ENCODE measurements around the gene MGMT.

GRCh38 chr10:129677377-129677927, 210.4 kb downstream of the MGMT start:
- TF ChIP-seq, protein P1, sequence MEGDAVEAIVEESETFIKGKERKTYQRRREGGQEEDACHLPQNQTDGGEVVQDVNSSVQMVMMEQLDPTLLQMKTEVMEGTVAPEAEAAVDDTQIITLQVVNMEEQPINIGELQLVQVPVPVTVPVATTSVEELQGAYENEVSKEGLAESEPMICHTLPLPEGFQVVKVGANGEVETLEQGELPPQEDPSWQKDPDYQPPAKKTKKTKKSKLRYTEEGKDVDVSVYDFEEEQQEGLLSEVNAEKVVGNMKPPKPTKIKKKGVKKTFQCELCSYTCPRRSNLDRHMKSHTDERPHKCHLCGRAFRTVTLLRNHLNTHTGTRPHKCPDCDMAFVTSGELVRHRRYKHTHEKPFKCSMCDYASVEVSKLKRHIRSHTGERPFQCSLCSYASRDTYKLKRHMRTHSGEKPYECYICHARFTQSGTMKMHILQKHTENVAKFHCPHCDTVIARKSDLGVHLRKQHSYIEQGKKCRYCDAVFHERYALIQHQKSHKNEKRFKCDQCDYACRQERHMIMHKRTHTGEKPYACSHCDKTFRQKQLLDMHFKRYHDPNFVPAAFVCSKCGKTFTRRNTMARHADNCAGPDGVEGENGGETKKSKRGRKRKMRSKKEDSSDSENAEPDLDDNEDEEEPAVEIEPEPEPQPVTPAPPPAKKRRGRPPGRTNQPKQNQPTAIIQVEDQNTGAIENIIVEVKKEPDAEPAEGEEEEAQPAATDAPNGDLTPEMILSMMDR (IDR thresholded peaks at IDR 0.05), result no peak
- TF ChIP-seq POLR2A (IDR thresholded peaks at IDR 0.05) (no peak), POLR2AphosphoS5 (IDR thresholded peaks at IDR 0.05) (no peak), EP300 (IDR thresholded peaks at IDR 0.05) (no peak)
